NCI-H1105 (cell line): ENCODE data around the gene DGKI.

ENCODE experiments used
- DNase-seq: peaks from one replicate; lab custom pipeline; 2025; lab: John Stamatoyannopoulos, UW

The DGKI gene

DNA sequence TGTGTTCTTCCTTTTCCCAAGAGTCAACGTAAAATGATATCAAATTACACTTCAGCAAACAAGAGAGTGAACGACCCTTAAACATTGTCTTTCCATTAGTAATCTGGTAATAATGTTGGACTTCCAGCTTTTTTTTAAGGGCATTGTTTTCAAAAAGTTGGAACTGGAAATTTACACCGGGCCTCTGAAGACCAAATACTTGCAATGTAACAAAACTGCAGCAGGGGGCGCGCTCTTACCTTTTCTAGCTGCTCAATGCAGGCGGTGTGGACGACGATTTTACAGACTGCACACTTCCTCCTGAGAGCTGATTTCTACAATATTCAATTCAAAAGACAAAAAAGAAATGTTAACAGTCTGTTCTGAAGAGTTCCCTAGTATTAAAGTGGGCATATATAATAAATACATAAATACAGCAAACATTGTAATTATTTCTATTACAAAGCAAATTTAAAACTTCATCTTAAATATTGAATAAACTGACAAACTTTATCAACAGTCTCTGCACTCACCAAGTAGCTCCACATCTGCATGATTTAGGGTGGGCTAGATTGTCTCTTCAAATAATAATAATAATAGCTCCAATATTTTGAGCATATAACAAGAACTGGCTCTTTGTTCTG lies 190.4 kb downstream of the DGKI start:
- DNase-seq: peak; percentile 74

DNA sequence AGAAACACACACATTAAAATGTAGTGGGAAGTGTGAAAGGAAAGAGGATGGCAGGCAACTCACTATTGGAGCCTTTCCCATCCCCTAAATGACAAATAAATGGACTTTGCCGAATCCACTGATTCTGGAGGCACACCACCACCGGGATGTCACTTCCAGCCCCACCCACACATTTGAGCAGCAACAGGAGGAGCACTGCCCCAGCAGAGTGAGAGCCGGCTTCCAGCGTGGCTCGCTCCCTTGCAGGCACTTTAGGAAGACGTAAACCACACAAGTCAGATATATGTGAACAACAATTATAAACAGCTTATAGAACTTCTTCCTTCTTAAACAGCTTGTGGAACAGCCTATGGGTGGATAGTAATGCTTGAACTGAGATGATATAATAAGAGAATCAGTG lies 191.0 kb downstream of the DGKI start:
- no peak for DNase-seq

DNA sequence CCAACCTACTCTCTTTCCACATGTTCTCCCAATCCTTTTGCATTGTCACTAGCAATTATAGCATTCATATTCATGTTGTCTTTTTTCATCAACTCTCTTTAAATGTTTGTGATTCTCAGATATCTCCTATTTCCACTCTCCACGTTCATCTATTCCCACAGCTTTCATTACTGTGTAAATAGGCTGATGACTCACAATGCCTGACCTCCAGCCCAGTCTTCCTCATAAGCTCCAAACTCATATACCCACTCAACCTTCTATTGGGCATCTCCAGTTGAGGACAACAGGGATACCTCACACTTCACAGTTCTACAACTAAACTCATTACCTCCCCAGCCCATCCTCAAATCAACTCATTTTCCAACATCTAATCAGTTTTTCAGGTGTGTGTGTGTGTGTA lies 194.1 kb downstream of the DGKI start:
- no peak for DNase-seq

DNA sequence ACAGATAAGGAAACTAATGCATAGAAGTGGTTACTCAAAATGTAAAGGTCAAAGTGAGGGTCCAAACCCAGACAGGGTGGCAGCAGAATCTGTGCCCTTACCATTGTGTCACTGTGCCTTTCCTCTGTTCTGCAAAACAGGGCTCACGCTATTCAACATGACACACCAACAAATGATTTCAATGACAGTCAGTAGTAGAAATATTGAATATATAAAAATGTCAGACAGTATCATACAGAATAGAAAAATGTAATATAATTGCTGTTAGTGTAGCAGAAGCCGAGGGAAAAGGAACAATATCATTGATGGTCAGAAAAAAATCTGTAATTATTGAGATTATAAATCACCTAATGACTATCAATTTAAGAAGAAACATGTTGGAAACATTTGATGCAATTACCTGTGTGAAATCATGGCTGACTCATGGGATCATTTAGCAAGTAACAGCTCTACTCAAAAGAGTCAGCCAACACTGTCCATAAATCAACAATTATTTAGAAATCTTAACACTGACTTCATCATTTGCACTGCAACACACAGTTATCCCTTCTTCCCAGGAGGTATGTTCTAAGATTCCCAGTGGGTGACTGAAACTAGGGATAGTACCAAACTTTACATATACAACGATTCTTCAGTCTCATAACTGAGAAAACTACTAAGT lies 198.7 kb downstream of the DGKI start:
- no peak for DNase-seq

DNA sequence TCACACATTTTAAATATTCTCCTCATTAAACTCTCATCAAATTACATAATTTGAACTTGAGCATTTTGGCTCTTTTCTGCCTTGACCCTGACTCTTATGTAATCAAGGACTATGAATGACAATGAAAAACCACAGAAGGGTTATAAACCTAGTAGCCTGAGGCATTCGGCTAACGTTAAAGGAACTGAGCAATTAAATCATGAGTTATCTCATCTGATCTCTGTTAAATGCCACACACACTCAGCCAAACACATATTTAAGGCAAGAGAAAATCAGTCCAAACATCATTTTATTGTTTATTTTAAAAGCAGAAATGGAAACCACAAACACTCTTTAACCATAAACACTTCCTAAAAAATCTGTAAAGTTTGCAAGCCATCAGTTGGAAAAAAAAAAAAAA lies 204.3 kb downstream of the DGKI start:
- no peak for DNase-seq

DNA sequence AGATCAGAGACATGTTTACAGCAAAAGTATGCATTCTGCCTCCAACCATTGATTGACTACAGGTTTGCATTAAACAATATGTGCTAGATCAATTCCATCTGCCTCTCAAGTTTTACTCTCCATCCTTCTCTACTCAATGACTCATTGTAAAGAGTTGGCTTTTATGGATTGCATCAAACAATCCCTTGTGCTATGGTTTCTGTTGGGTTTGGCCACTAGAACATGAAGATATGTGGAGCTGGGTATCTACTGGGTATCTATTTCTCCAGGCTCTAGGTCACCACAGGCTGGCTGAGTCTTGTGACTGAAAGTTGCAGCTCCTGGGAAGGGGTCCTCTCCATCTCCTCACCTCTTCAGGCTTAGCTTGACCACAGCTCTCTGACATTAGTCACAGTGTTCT lies 204.7 kb downstream of the DGKI start:
- DNase-seq: no peak

DNA sequence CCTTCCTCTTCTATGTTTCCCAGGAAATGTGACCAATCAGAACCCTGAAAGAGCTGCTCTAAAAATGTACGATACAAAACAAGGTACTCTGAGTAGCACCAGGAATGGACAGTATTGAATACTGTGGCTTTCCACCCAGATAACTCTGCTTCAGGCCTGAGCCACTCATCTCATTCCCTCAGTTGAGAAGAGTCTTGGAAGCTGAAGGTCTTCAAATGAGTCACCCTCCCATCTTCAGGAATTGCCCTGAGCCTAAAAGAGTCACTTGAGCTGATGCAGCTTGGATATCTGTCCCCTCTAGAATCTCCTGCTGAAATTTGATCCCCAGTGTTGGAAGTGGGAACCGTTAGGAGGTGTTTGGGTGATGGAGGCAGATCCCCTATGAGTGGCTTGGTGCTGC lies 210.4 kb downstream of the DGKI start:
- no peak for DNase-seq

DNA sequence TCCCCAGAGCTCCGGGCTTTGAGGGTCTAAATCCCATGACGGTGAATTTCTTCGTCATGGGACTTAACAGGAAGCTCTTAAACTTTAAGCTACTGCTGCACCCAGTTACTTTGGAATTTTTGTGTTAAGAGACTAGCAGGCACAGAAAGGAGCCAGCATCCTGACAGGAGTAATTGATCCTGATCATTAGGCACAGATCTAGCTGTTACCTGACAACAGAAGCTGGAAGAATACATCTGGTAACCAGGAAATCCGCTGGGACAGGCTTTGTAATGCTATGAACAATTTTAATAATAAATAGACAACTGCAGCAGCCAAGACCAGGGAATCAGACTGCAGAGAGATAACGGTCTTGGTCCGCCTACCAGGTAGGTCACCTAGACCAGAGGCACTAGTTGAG lies 210.9 kb downstream of the DGKI start:
- no peak for DNase-seq

DNA sequence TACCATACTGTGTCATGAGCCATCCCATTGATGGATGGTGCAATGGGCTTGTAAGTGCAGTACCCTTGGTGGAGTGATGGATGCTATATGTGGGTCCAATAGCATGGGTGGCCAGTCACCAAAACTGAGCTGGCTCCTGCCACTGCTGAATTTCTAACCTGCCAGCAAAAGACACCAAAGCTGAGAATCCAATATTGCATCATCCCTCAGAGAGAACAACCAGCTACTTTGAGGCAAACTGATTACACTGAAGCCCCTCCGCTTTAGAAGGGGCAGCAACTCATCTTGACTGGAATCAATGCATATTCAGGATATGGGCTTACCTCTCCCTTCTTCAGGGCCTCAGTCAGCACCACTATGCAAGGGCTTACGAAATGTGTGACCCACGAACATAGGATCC lies 211.6 kb downstream of the DGKI start:
- DNase-seq: no peak

DNA sequence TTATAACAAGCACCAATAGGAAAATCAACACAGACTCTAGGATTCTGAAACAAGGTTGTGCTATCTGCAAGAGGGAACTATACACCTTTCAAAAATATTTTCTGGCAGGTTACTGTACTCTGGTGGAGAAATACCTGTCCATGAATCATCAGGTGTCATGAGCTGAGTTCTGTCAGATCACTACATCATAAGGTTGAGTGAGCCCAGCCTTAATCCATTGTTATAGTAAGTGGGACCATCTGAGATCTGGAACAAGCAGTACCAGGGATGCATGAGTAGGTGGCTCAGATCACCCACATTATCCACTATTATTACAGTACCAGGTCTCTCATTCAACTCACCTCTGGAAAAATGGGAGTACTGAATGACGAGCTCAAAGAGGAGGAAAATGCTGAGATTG lies 212.4 kb downstream of the DGKI start:
- no peak for DNase-seq

DNA sequence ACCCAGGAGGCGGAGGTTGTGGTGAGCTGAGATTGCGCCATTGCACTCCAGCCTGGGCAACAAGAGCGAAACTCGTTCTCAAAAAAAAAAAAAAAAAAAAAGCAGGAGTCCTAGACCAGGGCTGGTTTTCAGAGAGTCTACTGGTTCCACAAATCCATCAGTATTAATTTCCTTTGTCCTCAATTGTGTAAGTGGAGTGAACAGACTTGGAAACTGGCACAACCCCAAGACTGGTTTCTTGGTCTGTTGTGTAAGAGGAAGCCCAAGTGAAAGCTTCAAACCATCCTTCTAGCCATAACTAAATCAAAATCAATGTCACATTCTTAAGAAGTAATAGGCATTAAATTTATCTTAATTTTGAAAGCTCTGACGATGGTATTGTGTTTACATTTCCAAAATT lies 213.6 kb downstream of the DGKI start:
- no peak for DNase-seq

DNA sequence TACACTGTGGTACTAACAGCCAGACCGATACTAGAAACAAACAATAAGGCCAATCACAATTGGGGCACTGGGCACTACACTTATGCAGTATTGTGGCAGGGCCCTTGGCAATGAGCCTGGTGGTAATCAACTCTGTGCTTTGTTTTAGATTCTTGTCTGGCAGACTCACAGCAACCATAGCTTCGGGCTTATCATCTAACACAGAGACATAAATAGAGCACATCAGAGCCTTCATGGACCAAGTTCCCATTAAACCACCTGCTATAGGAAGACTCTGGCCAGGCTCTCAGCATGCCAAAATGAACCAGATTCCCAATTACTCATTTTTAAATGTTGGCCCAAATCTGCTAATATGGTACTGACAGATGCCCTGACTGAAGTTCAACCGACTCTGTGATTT lies 218.6 kb downstream of the DGKI start:
- peak; percentile 84 for DNase-seq

DNA sequence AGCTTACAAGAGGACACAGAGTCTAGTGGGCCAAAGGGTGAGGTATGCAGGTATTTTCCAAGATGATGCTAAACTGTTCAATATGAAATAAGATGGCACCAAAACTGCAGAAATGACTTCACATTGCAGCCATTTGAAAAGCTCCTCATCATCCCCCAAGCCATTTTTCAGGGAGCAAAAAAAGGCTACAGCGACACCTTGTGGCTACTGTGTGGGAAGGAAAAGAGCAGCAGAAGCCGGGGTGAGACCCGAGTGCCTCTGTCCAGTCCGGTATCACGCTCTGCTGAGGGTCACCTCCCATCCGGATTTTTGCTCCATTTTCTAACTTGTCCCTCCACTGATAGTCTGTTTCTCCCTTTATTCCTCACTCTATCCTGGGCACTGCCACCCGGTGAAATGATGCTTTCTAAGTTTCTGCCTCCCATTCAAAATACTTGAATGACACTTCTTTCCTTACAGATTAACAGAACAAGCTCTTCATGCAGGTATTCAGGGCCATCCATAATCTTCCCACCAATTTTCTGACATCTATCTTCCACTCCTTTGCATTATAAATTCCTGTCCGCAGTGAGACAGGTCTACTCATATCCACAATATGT lies 220.2 kb downstream of the DGKI start:
- no peak for DNase-seq

DNA sequence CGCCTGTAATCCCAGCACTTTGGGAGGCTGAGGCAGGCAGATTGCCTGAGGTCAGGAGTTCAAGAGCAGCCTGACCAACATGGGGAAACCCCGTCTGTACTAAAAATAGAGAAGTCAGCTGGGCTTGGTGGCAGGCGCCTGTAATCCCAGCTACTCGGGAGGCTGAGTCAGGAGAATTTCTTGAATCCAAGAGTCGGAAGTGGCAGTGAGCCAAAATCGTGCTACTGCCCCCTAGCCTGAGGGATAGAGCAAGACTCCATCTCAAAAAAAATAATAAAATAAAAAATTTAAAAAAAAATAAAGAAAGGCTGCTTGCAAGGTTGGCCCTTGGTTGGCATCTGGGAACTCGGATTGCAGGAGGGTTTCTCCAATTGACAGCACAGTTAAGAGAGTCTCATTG lies 221.6 kb downstream of the DGKI start:
- no peak for DNase-seq

DNA sequence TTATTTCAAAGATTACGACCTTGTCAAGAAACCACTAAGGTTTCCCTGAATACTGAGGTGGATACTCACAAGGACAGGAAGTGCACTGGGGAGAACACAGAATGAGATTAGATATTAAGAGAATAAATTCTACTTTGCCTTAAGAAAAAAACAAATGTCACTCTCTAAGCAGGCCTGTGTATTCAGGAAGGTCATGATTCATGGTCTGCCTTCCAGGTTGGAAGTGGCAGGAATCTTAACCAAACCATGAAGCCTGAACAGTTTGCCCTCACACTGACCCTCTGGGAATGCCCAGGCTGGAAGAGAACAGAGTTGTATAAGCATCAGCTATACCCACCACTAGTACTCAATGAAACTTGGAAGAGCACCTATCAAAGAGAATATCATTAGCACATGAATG lies 227.6 kb downstream of the DGKI start:
- DNase-seq: no peak

DNA sequence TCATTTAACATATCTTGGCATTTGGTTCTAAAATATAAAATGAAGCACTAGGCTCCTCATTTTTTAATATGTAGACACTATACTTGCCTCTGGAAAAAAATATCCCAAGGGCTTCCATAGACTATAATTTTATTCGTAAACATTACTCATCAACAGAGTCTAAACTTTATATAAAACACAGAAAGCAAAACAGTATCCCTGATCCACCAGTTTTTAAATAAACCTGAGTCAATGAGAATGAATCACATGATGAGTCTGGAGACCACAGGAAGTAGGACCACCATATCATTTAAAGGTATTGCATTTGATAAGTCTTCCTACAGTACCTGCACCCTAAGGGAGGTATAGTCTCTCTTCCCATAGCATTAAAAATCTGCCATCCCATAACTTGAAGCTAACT lies 228.0 kb downstream of the DGKI start:
- no peak for DNase-seq

DNA sequence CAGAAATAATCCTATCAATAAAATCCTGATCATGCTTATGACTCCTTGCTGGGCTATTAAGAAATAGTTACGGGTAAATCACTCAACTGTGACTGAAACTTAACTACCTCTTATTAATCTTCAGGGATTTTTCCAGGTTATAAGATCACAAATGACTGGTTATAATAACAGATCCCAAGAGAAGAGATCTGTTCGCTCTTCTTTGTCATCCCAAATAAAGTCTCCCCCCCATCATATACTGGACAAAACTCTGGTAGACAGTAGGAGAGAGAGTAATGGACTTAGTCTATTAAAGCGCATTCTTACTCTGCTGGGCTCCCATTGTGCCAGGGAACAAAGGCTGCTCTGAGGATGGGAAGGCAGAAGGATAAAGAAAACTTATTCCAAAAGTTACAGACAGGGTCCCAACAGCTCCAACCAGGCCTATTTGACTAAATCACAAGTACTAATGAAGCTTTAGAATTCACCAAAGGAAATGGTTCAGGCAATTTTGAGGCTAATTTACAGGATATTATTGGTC lies 233.7 kb downstream of the DGKI start:
- DNase-seq: no peak

DNA sequence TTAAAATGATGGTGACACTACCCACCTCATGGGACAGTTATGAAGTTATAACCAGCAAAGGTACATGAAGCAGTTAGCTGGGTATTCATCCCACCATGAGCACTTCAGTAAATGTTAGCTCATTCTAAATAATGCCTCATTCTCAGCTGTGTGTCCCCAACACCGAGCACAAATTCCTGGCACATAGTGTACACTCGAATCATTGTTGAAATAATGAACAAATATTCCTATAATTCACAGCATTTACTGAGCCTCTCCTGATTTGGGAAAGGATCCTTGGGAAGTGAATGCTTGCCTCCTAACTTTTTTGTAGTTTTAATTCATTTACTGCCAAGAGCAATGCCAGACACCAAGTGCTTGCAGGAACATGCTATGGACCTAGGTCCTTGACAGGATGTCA lies 235.2 kb downstream of the DGKI start:
- DNase-seq: no peak

DNA sequence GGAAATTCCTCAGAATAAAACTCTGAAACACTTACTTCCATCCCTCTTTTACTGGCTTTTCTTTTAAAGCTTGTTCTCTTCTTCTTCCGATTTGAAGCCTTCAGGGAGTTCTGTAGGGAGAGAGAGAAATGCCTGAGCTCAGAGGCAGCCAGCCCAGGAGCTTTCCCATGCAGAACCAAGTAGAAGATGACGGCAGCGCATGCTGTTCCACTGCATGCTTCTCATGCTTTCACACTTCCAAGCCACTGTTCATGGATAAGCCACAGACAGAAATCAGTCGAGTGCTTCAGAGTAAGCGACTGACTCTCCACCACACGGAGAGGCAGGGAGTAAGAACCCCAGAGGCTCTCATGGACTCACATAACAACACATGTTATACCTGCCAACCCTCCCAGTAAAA lies 237.3 kb downstream of the DGKI start:
- no peak for DNase-seq

DNA sequence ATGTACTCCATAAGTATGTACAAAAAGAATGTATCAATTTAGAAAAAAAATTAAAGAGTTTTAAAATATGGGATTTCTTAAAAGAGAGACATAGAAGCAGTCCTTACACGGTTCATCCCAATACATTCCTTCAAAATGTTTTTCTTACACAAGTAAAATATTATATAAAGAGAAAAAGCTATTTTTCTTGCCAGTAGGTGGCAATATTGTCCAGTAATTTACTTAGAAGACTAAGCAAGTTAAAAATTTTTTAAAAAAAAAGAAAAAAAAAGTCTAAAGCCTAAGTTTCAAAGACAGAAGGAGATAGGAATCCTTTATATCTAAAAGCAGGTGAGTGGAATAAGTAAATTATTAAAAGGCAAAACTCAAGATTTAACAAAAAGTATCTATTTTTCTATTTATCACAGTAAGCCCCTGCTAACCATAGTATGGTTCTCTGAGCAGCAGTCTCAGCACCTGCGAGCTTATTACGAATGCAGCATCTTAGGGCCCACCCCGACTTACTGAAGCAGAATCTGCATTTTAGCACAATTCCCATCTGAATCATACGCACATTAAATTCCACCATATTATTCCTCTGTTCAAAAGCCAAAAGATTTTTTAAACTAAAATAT lies 240.6 kb downstream of the DGKI start:
- DNase-seq: peak; percentile 28

DNA sequence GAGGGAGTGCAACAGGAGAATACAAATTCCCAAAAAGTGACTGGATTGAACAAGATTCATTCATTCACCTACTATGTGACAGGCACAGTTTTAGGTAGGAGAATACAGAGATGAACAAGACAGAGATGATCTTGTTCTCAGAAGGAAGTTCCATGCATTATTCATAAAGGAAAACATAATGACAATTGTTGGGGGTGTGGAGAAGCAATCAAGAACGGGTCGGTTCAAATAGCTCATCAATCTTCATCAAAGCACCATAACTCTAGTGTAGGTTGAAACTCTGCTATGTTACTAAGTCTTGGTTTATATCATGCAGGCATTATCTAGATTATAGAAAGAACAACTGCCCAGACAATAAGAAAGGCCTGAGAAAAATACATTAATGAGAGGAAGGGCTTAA lies 243.7 kb downstream of the DGKI start:
- DNase-seq: no peak

DNA sequence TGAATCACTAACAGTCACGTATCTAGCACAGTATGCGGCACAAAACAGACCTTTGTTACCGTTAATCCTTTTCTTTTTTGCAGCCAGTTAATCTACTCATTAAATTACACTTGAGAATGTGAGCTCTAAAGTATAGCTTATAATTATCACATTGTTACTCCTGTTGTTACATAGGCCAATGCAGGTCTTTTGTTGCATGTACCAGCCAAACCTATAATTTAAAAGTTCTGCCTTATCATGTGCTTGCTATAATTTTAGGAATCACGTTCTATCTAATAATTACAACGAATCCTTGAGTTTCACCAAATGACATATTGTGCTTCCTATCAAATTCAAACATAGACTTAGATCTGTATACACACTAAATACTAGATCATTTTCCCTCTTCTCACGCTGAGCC lies 245.1 kb downstream of the DGKI start:
- no peak for DNase-seq

DNA sequence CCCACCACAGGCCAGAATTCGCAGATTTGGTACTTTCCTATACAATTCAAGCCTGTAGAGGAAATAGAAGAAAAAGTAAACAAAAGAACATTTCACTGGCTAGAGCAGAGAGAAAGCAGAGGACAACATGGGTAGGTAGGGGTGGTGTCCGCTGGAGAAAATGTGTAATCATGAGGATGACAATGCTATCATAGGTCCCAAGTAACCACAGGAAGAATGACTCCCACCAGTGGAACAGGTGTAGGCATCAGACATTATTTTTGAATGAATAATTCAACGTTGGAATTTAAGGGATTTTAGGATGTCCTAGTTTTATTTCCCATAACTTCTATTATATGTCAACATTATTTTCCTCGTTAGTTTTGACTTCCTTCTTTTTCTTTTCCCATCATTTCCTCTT lies 248.9 kb downstream of the DGKI start:
- DNase-seq: no peak
